SK-N-SH treated with all-trans-retinoic acid at 6 μM for 48 hours (cell line): ENCODE results near the gene DOCK1.

Experiments used
- ARNTL ChIP-seq: fragments of 450-650 bp; formaldehyde crosslinking; IDR thresholded peaks from 2 replicates; pipeline ENCODE4 v1.5.0; 2020; ENCODE audit warnings: low read depth, mild to moderate bottlenecking, moderate library complexity, borderline replicate concordance
- CSDC2 ChIP-seq: fragments of 250-450 bp; sonication (Bioruptor Pico); IDR thresholded peaks from 2 replicates; pipeline ENCODE4 v1.5.0; 2020; ENCODE audit warnings: mild to moderate bottlenecking, moderate library complexity
- OSR1 ChIP-seq: fragments of 250-450 bp; sonication (Bioruptor Pico); IDR thresholded peaks from 2 replicates; pipeline ENCODE4 v1.8.0; 2022; ENCODE audit warnings: moderate library complexity, mild to moderate bottlenecking, inconsistent platforms
- PATZ1 ChIP-seq: fragments of 250-450 bp; sonication (Bioruptor Pico); IDR thresholded peaks from 2 replicates; pipeline ENCODE4 v1.8.0; 2020; ENCODE audit warnings: mild to moderate bottlenecking, moderate library complexity, borderline replicate concordance
- PPARA ChIP-seq: fragments of 250-450 bp; sonication (Bioruptor Pico); IDR thresholded peaks from 2 replicates; pipeline ENCODE4 v1.5.0; 2020; ENCODE audit warnings: mild to moderate bottlenecking, borderline replicate concordance
- RARB ChIP-seq: fragments of 250-450 bp; sonication (Bioruptor Pico); IDR thresholded peaks from 2 replicates; pipeline ENCODE4 v1.8.0; 2021; ENCODE audit warnings: mild to moderate bottlenecking, moderate library complexity
- ZFP3 ChIP-seq: fragments of 250-450 bp; sonication (Bioruptor Pico); IDR thresholded peaks from 2 replicates; pipeline ENCODE4 v1.5.0; 2020; ENCODE audit warnings: mild to moderate bottlenecking, moderate library complexity
- ZNF8 ChIP-seq: fragments of 450-650 bp; formaldehyde crosslinking; IDR thresholded peaks from 2 replicates; pipeline ENCODE4 v1.5.0; 2020; ENCODE audit warnings: mild to moderate bottlenecking, moderate library complexity

- TF ChIP-seq ZNF8 (CRISPR knock-in tag) (no peak), ZFP3 (CRISPR knock-in tag) (no peak), RARB (CRISPR knock-in tag) (no peak), PPARA (CRISPR knock-in tag) (no peak), OSR1 (CRISPR knock-in tag) (no peak), PATZ1 (no peak), CSDC2 (CRISPR knock-in tag) (no peak), ARNTL (CRISPR knock-in tag) (no peak)
These were observed 241.4 kb downstream of the DOCK1 start for GRCh38 chr10:127146661-127147060.
